NCI-H146 treated with DMSO at 0.1 percent for 48 hours (cell line): ENCODE measurements around the gene CYSRT1.

Source experiments
- DNase-seq: peaks from one replicate; lab custom pipeline; 2025; ENCODE audit not compliant: unreplicated experiment; lab: John Stamatoyannopoulos, UW

The CYSRT1 gene, protein sequence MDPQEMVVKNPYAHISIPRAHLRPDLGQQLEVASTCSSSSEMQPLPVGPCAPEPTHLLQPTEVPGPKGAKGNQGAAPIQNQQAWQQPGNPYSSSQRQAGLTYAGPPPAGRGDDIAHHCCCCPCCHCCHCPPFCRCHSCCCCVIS

DNA sequence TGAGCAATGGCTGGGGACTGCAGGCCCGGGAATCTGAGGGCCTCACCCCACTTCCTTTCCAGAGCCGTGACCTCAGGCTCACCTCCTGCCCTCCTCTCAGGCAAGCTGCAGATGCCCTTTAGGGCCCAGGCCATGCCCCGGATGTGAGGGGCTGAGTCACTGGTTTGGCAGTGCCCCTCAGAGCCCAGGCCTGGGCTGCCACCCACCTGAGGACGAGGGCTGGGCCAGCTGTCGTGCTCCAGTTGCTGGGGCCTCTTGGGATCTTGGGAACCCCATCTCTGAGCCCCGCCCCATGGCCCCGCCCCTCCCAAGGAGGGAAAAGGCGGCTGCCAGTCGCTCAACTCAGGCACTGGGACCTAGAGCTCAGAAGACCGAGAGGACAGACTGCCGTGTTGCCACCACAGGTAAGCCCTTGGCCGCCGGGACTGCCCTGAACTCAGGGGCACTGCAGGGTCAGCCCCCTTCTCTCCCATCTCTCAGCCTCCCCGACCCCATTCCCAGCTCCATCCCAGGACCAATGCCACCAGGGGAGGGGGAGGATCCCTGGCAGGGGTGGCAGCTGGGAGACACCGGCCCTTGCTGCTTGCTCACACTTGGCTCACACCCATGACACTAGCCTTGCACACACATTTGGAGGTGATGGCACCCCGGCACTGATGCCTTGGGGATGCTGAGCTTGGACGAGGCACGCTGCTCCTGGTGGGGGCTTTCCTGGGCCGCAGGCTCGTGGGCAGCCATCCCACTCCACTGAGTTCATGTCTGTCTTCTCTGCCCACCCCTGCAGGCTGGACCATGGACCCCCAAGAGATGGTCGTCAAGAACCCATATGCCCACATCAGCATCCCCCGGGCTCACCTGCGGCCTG lies at the start of gene CYSRT1:
Gene CYSRT1, plus strand, starts transcription at position 345 of the 865 bp plus-strand sequence. Its CDS starts 448 bp downstream, at position 793.
- no peak for DNase-seq

DNA sequence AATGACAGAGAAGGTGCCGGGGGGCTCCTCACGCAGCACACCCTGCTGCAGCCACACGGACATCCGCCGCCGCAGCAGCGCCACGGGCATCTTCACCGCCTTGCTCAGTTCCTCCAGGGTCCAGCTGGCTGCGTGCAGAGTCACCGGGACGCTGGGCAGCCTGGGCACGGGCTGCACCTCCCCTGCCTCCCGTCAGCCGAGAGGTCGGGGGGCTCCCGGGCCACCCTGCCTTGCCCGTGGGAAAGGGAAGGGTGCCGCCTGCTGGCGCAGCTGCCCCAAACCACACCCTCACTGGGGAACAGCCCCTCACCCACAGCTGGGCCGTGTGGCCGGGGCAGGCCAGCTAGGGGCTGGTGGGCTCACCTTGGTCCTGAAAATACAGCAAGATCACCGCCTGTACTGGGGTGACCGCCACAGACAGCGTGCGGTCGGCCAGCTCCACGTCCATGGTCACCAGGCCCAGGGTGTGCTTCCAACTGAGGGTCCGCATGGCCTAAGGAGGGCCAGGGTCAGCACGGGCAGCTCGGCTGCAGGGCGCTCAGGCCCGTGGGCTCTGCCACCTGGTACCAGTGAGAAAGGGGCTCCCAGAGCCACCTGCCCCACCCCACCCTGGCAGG lies 49.5 kb upstream of the CYSRT1 start:
- no peak for DNase-seq

DNA sequence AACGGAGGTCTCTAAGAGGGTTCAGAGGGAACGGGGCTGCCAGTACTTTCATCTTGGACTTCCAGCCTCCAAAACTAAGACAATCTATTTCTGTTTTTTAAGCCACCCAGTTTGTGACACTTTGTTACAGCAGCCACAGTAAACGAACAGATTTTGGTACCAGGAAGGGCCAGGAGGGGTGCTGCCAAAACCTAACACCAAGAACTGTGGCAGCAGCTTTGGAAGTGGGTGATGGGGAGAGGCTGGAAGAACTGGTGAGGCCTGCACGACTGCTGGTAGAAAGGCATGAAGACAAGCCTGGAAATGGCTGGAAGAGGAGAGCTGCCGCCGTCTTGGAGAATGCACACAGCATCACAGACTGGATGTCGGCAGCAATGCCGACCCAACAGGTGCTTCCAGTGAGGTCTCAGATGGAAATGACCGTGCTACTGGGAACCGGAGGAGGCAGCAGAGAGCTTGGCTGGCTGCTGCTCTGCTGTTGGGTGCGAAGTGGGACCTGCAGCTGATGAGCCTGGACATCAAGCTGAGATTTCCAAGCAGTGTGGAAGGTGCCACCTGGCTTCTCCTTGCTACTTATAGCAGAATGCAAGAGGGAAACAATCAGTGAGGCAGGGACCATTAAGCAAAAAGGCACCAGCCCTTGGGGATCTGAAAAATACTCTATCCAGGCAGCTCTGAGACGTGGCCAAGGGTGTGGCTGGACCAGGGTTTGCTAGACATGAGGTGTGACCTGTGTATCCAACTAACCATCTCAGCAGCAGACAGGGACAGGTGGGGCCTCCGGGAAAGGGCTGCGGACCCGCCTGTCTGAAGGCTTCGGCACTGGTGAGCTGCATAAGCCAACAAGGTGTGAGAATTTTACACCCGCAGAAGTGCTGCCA lies 48.4 kb upstream of the CYSRT1 start:
- DNase-seq: peak; percentile 31

DNA sequence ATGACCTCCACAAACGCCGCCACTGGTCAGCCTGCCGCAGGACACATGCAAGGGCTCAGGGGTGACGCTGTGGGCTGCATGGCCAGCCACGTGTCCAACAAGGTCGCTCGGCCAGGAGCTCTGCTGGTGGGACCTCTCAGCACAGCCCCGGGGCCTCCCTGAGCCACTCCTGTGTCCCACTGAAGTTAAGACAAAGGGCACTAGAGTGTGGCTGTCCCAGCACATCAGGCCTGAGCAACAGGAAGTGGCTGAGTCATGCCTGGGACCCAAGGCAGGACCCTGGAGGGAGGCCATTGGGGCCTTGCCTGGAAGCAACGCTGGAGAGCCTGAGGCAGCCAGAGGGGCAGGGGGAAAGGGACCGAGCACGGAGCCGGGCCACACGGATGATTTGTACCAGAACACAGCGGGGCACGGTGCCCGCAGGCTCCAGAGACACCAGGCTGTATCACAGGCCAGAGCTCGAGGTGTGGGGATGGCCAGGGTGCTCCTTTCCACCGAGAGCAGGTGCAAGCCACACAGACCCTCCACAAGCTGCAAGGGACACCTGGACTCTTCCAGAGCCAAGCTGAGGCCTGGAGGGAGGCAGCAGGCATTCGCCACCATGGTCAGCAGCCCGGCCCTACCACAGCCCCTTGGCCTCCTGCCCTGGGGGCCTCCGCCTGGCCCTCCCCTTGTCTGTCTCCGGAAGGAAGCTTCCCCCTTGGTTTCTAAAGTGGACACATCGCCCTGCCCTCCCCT lies 46.6 kb upstream of the CYSRT1 start:
- no peak for DNase-seq

DNA sequence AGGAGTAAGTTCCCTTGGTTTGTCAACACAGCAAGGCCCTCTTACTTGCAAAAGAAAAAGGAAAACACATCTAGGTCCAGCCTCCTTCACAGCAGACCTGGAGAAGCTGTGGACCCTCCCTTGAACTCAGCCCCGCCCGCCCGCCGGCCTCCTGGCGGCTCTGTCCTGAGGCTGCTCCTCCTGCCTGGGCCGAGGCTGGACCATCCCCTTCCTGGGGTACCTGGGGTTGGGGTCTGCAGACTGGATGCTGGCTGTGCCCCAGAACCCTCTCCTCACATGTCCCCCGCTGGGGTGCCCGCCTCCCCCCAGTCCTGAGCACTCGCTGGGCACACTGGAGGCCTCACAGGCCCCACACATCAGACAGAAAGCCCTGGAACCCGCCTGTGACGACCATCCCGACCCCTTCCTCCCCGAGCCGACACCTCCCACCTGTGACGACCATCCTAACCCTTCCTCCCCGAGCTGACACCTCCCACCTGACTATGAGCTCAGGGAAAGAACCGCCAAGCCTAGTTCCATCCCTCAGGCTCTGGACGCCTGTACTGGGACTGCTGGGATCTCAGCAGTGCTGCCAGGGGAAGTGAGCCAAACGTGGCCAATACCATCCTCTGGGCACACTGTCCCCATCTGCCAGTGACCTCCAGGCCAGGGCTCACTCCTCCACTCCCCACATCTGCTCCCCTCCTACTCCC lies 45.9 kb upstream of the CYSRT1 start:
- DNase-seq: no peak

DNA sequence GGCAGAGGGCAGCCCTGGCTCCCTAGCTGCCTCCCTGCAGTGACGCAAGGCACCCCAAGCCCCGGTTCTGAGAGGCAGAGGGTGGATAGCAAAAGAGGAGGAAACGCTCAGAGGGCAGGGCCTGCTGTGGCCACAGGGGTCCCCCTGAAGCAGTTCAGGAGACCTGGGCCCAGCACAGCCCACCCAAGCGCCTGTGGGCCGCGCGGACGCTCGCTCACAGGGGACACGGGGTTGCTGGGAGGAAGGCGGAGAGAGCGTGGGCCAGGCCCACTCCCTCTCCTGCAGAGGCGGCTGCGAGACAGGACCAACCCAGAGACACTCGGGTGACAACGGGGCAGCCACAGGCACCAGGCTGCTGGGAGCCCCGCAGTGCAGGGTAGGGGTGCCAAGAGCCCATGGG lies 45.2 kb upstream of the CYSRT1 start:
- DNase-seq: no peak

DNA sequence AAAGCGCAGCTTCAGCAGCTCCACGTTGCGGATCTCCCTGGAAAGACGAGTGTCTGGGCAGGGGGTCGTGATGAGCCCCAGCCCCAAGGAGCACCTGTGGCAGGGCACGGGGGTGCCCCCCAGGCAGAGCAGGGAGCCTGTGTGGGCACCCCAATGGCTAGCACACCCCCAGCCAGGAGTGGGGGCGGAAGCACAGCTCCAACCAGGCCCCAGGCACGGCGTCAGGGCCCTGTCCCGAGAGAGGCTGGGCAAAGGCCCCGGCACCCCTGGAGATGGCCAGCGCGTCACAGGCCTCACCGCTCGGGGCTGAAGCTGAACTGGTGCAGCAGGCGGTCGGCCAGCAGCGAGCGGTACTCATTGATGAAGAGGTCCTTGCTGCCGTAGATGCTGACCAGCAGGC lies 44.5 kb upstream of the CYSRT1 start:
- DNase-seq: no peak

DNA sequence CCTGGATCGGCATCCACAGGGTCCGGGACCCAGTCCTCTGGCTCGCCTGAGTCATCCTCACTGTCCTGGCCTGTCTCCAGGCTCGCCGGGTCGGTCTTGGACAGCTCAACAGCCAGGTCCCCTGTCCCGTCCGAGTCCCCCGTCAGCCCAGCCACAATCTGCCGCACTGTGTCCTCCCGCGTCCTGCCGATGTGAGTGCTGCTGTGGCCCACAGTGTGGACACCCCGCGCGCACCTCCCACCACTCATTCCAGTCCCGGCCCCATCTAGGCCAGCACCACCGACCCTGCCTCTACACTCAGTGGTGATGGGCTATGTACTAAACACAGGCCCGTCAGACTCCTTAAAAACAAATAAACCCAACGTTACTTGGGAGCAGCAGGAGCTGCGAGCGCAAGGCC lies 43.3 kb upstream of the CYSRT1 start:
- DNase-seq: no peak

DNA sequence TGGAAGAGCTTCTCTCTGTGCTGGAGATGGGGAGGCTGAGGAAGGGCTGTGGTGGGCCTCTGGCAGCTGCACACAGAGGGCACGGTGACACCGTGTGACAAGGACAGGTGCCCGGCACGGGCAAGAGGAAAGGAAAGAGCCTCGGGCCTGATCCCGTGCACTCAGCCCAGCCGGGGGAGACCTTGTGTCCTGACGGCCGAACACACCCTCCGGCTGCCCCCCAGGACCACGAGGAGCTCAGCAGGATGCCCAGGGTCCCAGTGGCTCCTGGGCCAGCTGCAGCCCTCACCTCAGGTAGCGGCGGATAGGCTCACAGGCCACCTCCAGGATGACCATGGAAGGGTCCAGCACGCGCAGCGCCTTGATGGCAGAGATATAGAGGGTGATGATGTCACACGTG lies 42.1 kb upstream of the CYSRT1 start:
- DNase-seq: no peak

DNA sequence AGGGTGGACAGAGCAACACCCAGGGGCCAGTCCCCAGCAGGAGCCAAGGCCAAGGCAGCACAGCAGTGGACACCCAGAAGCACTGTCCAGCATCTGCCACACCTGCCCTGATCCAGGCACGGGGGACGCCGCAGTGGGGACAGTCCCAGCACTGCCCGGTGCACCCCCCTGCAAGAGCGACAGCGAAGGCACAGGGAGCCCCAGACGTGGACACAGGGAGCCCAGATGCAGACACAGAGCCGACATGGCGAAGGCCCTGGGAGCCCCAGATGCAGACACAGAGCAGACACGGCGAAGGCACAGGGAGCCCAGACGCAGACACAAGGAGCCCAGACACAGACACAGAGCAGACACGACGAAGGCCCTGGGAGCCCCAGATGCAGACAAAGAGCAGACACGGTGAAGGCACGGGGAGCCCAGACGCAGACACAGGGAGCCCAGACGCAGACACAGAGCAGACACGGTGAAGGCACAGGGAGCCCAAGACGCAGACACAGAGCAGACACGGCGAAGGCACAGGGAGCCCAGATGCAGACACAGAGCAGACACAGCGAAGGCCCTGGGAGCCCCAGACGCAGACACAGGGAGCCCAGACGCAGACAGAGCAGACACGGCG lies 40.9 kb upstream of the CYSRT1 start:
- DNase-seq: no peak

DNA sequence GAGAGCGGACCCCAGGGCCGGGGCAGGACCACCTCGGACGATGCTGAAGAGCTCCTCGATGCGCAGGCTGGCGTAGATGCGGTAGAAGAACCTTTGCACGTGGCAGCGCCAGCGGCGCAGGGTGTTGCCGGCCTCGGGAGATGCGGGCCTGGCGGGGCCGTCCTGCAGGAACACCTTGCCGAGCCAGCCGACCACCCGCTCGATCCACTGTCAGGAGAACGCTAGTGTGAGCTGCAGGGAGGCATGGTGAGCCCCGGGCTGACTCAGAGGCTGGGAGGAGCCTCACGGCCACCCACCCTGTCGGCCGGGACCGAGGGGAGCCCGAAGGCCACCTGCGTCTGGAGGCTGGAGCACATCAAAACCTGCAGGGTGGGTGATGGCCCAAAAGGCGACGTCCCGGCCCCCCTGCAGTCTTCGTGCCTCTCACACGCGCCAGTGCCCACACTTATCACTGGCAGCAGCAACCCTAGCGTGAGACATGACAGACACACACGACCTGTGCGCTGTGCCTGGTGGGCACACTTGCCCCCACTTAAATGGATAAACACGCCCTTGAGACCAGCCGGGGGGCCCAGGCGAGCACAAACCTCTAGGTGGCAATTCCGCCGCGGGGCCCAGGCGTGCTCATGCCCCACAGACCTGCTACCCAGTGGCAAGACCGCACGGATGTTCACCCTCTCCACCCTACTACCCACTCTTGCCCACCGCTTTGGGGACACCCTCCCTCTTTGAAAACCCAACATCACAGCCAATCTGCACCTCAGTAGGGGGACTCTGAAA lies 39.9 kb upstream of the CYSRT1 start:
- DNase-seq: no peak

DNA sequence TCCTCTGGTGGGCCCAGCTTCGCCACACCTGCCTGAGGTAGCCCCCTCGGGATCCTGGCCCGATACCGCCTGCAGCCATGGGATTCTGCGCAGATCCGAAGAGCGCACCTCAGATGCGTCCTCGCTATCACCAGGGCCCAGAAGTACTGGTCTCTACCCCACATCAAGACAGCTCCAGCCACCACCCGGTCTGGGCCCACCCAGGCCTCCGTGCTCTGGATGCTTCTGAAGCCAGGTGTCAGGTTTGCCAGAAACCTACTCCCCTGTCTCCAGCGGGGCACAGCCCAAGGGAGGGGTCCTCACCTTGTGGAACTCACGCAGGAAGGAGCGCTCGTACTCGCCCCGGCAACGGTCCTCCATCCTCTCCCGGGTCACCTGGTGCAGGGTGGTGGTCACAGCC lies 39.1 kb upstream of the CYSRT1 start:
- DNase-seq: no peak

DNA sequence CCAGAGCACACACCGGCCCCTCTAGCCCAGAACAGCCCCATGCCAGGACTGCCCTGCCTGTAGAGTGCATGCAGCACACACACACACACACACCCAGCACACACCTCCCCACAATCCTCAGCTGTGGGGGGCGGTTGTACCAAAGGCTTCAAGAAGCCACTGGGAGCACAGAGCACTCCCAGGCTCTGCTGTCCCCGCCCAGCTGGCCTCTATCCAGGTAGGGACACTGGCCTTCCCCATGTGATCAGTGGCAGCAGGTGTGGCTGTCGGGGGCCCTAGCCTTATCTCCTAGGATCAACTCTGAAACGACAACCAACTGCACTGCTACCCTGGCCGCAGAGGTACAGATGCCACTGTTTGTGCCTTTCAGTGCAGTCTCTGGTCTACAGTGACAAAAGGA lies 38.6 kb upstream of the CYSRT1 start:
- no peak for DNase-seq

DNA sequence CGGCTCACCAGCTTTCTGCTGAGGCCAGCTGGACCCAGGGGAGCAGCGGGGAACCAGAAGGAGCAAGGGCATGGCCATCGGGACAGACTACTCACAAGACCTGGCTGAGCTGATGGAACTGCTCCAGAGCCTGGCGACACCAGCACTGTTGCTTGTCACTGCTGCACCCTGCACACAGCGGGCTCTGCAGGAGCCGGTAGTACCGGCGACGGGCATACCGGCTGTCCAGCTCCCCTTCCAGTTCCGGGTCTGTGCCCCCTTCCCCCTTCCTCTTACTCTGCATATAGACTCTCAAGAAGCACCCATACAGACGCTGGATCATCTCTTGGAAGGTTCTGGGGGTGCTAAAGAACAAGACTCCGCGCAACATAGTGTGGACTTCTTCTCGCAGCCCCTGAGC lies 37.6 kb upstream of the CYSRT1 start:
- DNase-seq: no peak

DNA sequence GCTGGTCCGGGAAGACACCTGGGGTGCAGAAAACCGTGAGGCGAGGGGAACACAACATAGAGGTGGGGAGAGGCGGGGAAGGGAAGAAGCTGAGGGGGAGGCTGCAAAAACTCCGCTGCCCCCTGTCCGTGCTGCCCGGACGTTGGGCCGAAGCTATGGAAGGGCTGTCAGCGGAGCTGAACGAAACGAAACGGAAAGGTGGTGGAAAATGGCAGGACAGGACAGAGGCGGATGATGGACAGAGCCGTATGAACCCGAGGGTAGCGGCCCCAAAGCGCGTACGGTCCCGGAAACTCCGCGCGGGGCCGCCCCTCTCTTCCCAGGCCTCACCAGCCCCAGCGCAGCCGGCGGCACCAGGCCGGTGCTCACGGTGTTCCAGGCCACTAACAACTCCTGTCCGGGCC lies 36.9 kb upstream of the CYSRT1 start:
- DNase-seq: no peak

DNA sequence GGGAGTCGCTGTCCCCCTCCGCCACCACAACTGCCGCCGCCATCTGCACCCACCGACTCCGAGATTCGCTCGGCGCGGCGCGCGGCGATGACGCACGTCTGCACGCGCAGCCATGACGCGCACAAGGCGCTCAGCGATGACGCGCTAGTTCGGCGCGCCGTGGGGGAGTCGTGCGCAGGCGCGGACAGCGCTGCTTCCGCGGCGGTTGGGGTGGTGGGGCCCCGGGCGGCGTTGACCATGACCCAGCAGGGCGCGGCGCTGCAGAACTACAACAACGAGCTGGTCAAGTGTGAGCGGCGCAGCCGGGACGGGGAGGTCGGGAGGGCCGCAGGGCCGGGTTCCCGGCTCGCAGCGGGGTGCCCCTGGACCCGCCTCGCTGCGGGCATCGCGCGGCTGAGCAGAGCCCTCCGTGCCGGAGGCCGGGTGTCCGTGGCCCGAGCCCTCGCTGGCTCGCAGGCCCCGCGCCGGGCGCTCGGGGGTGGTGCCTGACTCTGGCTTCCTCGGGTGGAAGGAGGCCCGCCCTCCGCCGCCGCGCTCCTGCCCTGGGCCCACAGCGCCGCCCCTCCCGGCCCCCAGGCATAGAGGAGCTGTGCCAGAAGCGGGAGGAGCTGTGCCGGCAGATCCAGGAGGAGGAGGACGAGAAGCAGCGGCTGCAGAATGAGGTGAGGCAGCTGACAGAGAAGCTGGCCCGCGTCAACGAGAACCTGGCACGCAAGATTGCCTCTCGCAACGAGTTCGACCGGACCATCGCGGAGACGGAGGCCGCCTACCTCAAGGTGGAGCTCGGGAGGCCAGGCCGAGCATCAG lies 36.3 kb upstream of the CYSRT1 start, which contains the start of the genes ANAPC2 and SSNA1:
Gene ANAPC2, minus strand, starts transcription at position 71 of the 807 bp plus-strand sequence. Its CDS starts 28 bp downstream, at position 43.
Gene SSNA1, plus strand, starts transcription at position 187 of the 807 bp plus-strand sequence. Its CDS starts 51 bp downstream, at position 238.
- DNase-seq: peak; percentile 42
